Urinary bladder (tissue), 4 donors: Measurements from ENCODE around the gene CCDC187. TPM values are rescaled to one million over a fixed set of nuclear protein-coding genes. Genes with fewer than 3 reads are reported as not detected.

Experiments
- DNase-seq: peaks from one replicate; pipeline ENCODE4 v3.0.0-alpha.2; 2015; ENCODE audit errors: extremely low spot score
- H3K27ac ChIP-seq: one replicate; pipeline ENCODE4 v1.5.1; 2013; ENCODE audit warnings: low read depth, mild to moderate bottlenecking, moderate library complexity
- H3K36me3 ChIP-seq: one replicate; pipeline ENCODE4 v1.6.1; 2013; ENCODE audit warnings: mild to moderate bottlenecking, moderate library complexity; ENCODE audit not compliant: insufficient read depth
- H3K4me1 ChIP-seq: one replicate; pipeline ENCODE4 v1.6.1; 2013; ENCODE audit warnings: mild to moderate bottlenecking, moderate library complexity; ENCODE audit not compliant: insufficient read depth
- H3K4me3 ChIP-seq: one replicate; pipeline ENCODE4 v1.5.1; 2013; ENCODE audit warnings: low read depth, low read length
- WGBS: extraction: QIAGEN DNeasy Blood & Tissue Kit; methylation state at CpG from one replicate; pipeline ENCODE4 v1.1.7; 2013; 5-methylcytosine and 5-hydroxymethylcytosine counted together
- polyA plus RNA-seq: library from polyadenylated mRNA; stranded (reverse); fragments of 200-250 nt; gene quantifications from one replicate; pipeline ENCODE4 v1.2.3, GENCODE V29; 2013
- total RNA-seq: library from RNA; depleted of rRNA; stranded (reverse); fragments of >200 nt; gene quantifications from one replicate; pipeline ENCODE4 v1.2.3, GENCODE V29; 2014
- donor health status: healthy with polysubstance abuse.
- donor health status: healthy.

Gene CCDC187
- total and polyA plus RNA-seq, 2 donors: 0.19 to 0.58 TPM

- Histone ChIP-seq H3K36me3 (no peaks in the 10 kb centered on the region), H3K4me1 (no peaks in the 10 kb centered on the region), H3K4me3 (no peak overlapping the region), H3K27ac (no peak overlapping the region)
- no peak for DNase-seq
- WGBS: 76% methylated on average over 26 of the region's 26 CpGs
Measured at GRCh38 chr9:136297766-136298735, 5.8 kb downstream of the CCDC187 start.

GRCh38 chr9:136297016-136297691 is 6.7 kb downstream of the CCDC187 start:
- no peak for DNase-seq
- no peaks in the 10 kb centered on the region for H3K4me1 ChIP-seq
- WGBS: 75% methylated on average over 25 of the region's 25 CpGs

GRCh38 chr9:136296434-136297015 is 7.4 kb downstream of the CCDC187 start:
- WGBS: 76% methylated on average over 16 of the region's 16 CpGs
- no peak for DNase-seq
- no peak overlapping the region for H3K4me3 ChIP-seq
- no peaks in the 10 kb centered on the region for H3K4me1 ChIP-seq
- H3K27ac ChIP-seq: no peak overlapping the region
- no peaks in the 10 kb centered on the region for H3K36me3 ChIP-seq

More at GRCh38 chr9:136297016-136297691, 6.7 kb downstream of the CCDC187 start:
- Histone ChIP-seq H3K36me3 (no peaks in the 10 kb centered on the region), H3K27ac (no peak overlapping the region), H3K4me3 (no peak overlapping the region)

- no peak for DNase-seq
- H3K4me3 ChIP-seq: no peak overlapping the region
- WGBS: 56% methylated on average over 37 of the region's 37 CpGs
- no peaks in the 10 kb centered on the region for H3K4me1 ChIP-seq
- H3K36me3 ChIP-seq: no peaks in the 10 kb centered on the region
- no peak overlapping the region for H3K27ac ChIP-seq
Measured at GRCh38 chr9:136295542-136296433, 8.1 kb downstream of the CCDC187 start.

GRCh38 chr9:136295055-136295454 is 8.8 kb downstream of the CCDC187 start:
- no peak for DNase-seq
- H3K4me3 ChIP-seq: no peak overlapping the region
- no peak overlapping the region for H3K27ac ChIP-seq
- WGBS: 81% methylated on average over 16 of the region's 16 CpGs
- H3K4me1 ChIP-seq: no peaks in the 10 kb centered on the region
- no peaks in the 10 kb centered on the region for H3K36me3 ChIP-seq

GRCh38 chr9:136294437-136294836 is 9.5 kb downstream of the CCDC187 start:
- no peak for DNase-seq
- no peak overlapping the region for H3K4me3 ChIP-seq
- H3K36me3 ChIP-seq: no peaks in the 10 kb centered on the region
- H3K4me1 ChIP-seq: no peaks in the 10 kb centered on the region
- no peak overlapping the region for H3K27ac ChIP-seq
- 78% methylated on average over 5 of the region's 5 CpGs for WGBS

- Histone ChIP-seq H3K4me3 (no peak overlapping the region), H3K4me1 (no peaks in the 10 kb centered on the region), H3K27ac (no peak overlapping the region), H3K36me3 (no peaks in the 10 kb centered on the region)
- WGBS: 83% methylated on average over 14 of the region's 14 CpGs
- DNase-seq: no peak
Measured at GRCh38 chr9:136293476-136294077, 10.3 kb downstream of the CCDC187 start.

GRCh38 chr9:136292591-136293448 is 11.1 kb downstream of the CCDC187 start:
- Histone ChIP-seq H3K4me1 (no peaks in the 10 kb centered on the region), H3K4me3 (no peak overlapping the region), H3K36me3 (no peaks in the 10 kb centered on the region), H3K27ac (no peak overlapping the region)
- WGBS: 73% methylated on average over 34 of the region's 34 CpGs
- no peak for DNase-seq

- WGBS: 80% methylated on average over 19 of the region's 19 CpGs
- no peak for DNase-seq
- H3K4me3 ChIP-seq: no peak overlapping the region
- H3K4me1 ChIP-seq: no peaks in the 10 kb centered on the region
- H3K36me3 ChIP-seq: no peaks in the 10 kb centered on the region
- no peak overlapping the region for H3K27ac ChIP-seq
Measured at GRCh38 chr9:136292026-136292538, 11.8 kb downstream of the CCDC187 start.

- Histone ChIP-seq H3K4me1 (no peaks in the 10 kb centered on the region), H3K36me3 (no peaks in the 10 kb centered on the region), H3K4me3 (no peak overlapping the region), H3K27ac (no peak overlapping the region)
- 81% methylated on average over 22 of the region's 22 CpGs for WGBS
- no peak for DNase-seq
Measured at GRCh38 chr9:136291306-136292025, 12.4 kb downstream of the CCDC187 start.

- WGBS: 92% methylated on average over 31 of the region's 31 CpGs
- Histone ChIP-seq H3K4me3 (no peak overlapping the region), H3K36me3 (no peaks in the 10 kb centered on the region), H3K27ac (no peak overlapping the region), H3K4me1 (no peaks in the 10 kb centered on the region)
- DNase-seq: no peak
Measured at GRCh38 chr9:136290508-136291000, 13.3 kb downstream of the CCDC187 start.
